HL-60/S4 (cell line): ENCODE measurements around the gene NDFIP2.

Source experiments
- in situ Hi-C: fragments of 300-500 bp; cut with MboI; formaldehyde crosslinking; loops from 2 replicates; pipeline ENCODE4 v1.14.3; 2022; ENCODE audit warnings: low sequenced_read_pairs

NDFIP2 gene

GRCh38 chr13:79457948-79458347 is 23.0 kb upstream of the NDFIP2 start:
- in situ Hi-C loops: no loop called here

- in situ Hi-C loops: no loop called here
Observed at GRCh38 chr13:79458436-79458835, 22.5 kb upstream of the NDFIP2 start.

- in situ Hi-C loops: no loop called here
Observed at GRCh38 chr13:79459906-79460305, 21.0 kb upstream of the NDFIP2 start.

- in situ Hi-C loops: no loop called here
Observed at GRCh38 chr13:79462895-79463294, 18.1 kb upstream of the NDFIP2 start.

GRCh38 chr13:79463604-79464003 is 17.4 kb upstream of the NDFIP2 start:
- in situ Hi-C loops: no loop called here

GRCh38 chr13:79466872-79467271 is 14.1 kb upstream of the NDFIP2 start:
- in situ Hi-C loops: no loop called here

- in situ Hi-C loops: no loop called here
Observed at GRCh38 chr13:79468402-79468801, 12.6 kb upstream of the NDFIP2 start.

GRCh38 chr13:79468819-79469218 is 12.1 kb upstream of the NDFIP2 start:
- in situ Hi-C loops: no loop called here

GRCh38 chr13:79469608-79470007 is 11.3 kb upstream of the NDFIP2 start:
- in situ Hi-C loops: no loop called here

GRCh38 chr13:79470666-79471065 is 10.3 kb upstream of the NDFIP2 start:
- in situ Hi-C loops: no loop called here

- in situ Hi-C loops: no loop called here
Observed at GRCh38 chr13:79475569-79475968, 5.4 kb upstream of the NDFIP2 start.

- in situ Hi-C loops: no loop called here
Observed at GRCh38 chr13:79477968-79478367, 3.0 kb upstream of the NDFIP2 start.

- in situ Hi-C loops: no loop called here
Observed at GRCh38 chr13:79479882-79480281, 1.1 kb upstream of the NDFIP2 start.

GRCh38 chr13:79481685-79482052 is 714 bp downstream of the NDFIP2 start:
- in situ Hi-C loops: no loop called here

- in situ Hi-C loops: no loop called here
Observed at GRCh38 chr13:79482281-79482970, 1.5 kb downstream of the NDFIP2 start.

GRCh38 chr13:79483086-79483706 is 2.2 kb downstream of the NDFIP2 start:
- in situ Hi-C loops: no loop called here

GRCh38 chr13:79485014-79485811 is 4.3 kb downstream of the NDFIP2 start:
- in situ Hi-C loops: no loop called here

- in situ Hi-C loops: no loop called here
Observed at GRCh38 chr13:79486433-79487188, 5.7 kb downstream of the NDFIP2 start.

- in situ Hi-C loops: no loop called here
Observed at GRCh38 chr13:79490326-79490725, 9.4 kb downstream of the NDFIP2 start.

- in situ Hi-C loops: no loop called here
Observed at GRCh38 chr13:79490824-79491223, 9.9 kb downstream of the NDFIP2 start.

- in situ Hi-C loops: no loop called here
Observed at GRCh38 chr13:79491715-79492114, 10.8 kb downstream of the NDFIP2 start.
